AG08395 (cell line): ENCODE data around the gene ZSWIM9.

ENCODE experiments used
- DNase-seq: peaks from one replicate; pipeline ENCODE4 v3.0.0; 2012; ENCODE audit warnings: mixed read lengths, low spot score

Gene ZSWIM9

GRCh38 chr19:48175578-48175977, 5.1 kb downstream of the ZSWIM9 start:
- no peak for DNase-seq

- no peak for DNase-seq
These were observed 5.7 kb downstream of the ZSWIM9 start for GRCh38 chr19:48176226-48176625.

- no peak for DNase-seq
These were observed 11.0 kb downstream of the ZSWIM9 start for GRCh38 chr19:48181505-48181904.

- DNase-seq: no peak
These were observed 12.0 kb downstream of the ZSWIM9 start for GRCh38 chr19:48182434-48182833.

GRCh38 chr19:48183356-48183755, 12.9 kb downstream of the ZSWIM9 start:
- DNase-seq: no peak

- no peak for DNase-seq
These were observed 15.5 kb downstream of the ZSWIM9 start for GRCh38 chr19:48186015-48186414.

GRCh38 chr19:48186541-48186991, 16.1 kb downstream of the ZSWIM9 start:
- no peak for DNase-seq

- no peak for DNase-seq
These were observed 19.9 kb downstream of the ZSWIM9 start for GRCh38 chr19:48190288-48190884.

GRCh38 chr19:48190885-48191284, 20.4 kb downstream of the ZSWIM9 start:
- no peak for DNase-seq

GRCh38 chr19:48192750-48193149, 22.3 kb downstream of the ZSWIM9 start:
- no peak for DNase-seq

GRCh38 chr19:48194041-48194843, 23.8 kb downstream of the ZSWIM9 start:
- DNase-seq: peak; percentile 33

GRCh38 chr19:48194844-48195830, 24.7 kb downstream of the ZSWIM9 start:
- no peak for DNase-seq

GRCh38 chr19:48196321-48196763, 25.9 kb downstream of the ZSWIM9 start:
- no peak for DNase-seq

GRCh38 chr19:48196933-48197665, 26.6 kb downstream of the ZSWIM9 start:
- DNase-seq: no peak

- DNase-seq: no peak
These were observed 32.8 kb downstream of the ZSWIM9 start for GRCh38 chr19:48203222-48203793.

- DNase-seq: peak; percentile 99
These were observed 33.5 kb downstream of the ZSWIM9 start for GRCh38 chr19:48203794-48204628.

GRCh38 chr19:48206397-48207093, 36.1 kb downstream of the ZSWIM9 start:
- DNase-seq: no peak

GRCh38 chr19:48210005-48210404, 39.5 kb downstream of the ZSWIM9 start:
- DNase-seq: no peak

- DNase-seq: no peak
These were observed 43.5 kb downstream of the ZSWIM9 start for GRCh38 chr19:48213959-48214358.

GRCh38 chr19:48216933-48217332, 46.5 kb downstream of the ZSWIM9 start:
- DNase-seq: no peak
